ENCODE results near the gene GPANK1.
"Not testable (repeated sequence)": the region's sequence is repeated elsewhere in the genome, so short reads cannot be mapped to it uniquely, and the experiment has no call there.

GPANK1 gene

GRCh38 chr6:31664790-31665500, at the start of gene GPANK1:
Gene GPANK1, minus strand, starts transcription at chr6:31664997. Its CDS starts 519 bp downstream, at chr6:31664478.
- DNase-seq, result peak; percentile 93

DNA sequence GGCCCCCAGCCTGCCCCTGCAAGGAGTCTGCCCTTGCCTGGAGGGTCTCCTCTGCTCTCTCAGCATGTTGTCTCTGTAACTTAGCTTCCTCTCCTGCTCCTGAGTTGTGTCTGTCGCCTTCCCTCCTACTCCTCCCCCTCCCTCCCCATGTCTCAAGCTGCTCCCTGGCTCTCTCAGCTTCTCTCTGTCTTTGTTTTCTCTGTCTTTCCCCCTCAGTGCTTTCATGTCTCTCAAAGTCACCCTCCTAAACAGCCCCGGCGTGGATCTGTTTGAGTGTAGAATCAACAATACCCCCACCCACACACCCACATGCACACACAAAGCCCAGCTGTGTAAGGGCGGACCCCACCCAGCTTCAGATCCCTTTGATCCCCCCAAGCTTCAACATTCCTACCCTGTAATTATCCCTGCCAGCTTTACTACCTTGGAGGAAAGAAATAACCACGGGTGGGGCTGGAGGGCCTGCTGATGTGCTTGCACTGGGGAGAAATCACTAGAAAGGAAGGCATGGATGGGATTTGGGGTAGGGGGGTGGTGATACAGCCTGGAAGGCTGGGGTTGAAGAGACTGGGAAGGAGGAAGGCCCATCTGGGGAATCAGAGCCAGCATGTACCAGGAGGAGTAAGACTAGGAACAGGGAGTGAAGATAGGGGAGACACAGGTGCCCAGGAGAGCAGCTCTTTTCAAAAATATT, 49.3 kb upstream of the GPANK1 start:
- DNase-seq, result no peak

DNA sequence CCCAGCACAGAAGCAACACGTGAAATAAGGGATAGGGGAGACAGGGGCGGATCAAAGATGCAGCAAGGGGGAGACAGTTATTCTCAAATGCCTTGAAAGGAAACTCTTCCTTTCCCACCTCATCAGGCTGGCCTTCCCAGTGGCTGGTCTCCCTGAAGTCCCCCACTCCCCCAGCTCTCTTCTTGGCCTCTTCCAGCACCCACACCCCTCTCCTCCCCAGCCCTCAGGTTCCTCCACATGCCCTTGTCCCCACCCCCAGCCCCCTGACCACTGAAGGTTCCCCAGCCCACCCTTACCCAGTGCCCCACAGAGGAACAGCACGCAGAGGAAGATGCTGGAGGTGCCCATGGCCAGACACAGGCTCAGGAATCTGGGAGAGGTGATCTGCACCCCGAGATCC, 48.7 kb upstream of the GPANK1 start:
- DNase-seq, result no peak

DNA sequence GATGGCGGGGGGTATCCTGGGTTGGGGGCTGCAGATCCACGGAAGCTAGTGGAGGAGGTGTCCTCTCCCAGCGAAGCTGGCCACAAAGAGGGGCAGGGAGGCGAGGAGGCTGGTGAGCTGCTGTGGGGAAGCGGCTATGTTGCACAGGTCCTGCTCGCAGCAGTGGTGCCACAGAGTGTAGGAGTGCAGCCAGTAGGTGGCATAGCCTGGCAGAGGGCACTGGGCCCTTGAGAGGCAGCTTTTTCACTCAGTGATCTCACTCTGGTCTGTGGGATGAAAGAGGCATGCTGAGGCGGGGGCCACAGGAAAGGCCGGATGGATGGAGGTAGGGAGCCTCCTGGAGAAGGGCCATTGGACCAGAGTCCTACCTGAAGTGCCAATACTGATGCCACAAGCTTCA, 47.5 kb upstream of the GPANK1 start:
- DNase-seq, result no peak

DNA sequence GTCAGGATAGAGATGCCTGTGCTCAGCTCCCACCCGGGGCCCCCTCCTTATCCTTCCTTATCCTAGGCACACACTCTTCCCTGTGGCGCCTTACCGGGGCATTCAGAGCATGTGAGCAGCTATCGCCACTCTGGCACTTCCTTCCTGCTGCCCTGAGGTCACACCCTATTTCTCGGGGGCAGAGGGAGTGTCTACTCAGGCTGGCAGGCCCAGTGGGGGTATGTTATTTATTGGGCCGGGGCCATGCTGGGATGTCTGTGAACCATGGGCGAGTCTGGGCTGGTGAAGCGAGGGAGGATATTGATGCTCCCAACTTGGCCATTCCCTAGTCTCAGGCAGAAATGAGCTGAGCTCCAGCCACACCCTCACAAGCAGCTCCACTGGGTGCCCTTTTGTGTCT, 46.4 kb upstream of the GPANK1 start:
- no peak for DNase-seq

DNA sequence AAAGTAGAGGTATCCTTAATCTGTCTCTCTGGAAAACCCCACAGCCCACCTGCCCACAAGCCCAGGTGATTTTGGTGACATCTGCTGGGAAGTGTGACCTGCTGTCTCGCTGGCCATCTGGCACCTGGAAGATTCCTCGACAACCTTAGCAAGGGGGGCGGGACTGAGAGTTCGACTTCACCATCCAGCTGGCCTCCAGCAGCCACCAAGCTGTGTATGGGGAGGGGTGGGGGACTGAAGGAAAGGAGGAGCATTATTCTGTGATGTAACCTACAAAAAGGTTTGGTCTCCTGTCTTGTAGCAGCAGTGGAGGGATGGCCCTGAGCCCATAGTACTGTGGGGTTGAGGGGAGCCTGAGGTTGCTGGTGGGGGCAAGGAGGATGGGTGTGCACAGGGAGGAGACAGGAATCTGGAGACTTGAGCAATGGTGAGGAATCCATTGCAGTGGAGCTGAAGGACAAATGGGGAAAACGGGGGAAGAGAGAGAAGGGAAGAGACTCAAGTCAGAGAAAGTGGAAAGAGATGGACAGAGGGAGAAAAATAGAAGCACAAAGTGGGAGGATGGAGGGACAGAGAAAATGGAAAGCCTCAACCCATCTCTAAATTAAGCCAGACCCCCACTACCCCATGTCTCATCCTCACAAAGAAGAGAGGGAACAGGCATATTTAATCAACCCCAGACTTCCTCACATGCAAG, 45.9 kb upstream of the GPANK1 start:
- no peak for DNase-seq

- not testable (repeated sequence) for DNase-seq
Measured at GRCh38 chr6:31709157-31709556, 44.4 kb upstream of the GPANK1 start.

DNA sequence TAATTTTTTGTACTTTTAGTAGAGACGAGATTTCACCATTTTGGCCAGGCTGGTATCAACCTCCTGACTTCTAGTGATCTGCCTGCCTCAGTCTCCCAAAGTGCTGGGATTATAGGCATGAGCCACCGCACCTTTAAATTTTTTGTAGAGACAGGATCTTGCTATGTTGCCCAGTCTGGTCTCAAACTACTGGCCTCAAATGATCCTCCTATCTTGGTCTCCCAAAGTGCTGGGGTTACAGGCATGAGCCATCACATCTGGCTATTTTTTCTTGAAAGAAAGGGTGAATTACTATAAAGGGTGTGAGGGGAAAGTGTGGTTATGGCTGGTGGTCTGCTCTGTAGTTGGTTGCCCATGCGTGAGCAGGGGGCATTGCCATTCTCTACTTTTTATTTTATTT, 43.4 kb upstream of the GPANK1 start:
- DNase-seq, result no peak

DNA sequence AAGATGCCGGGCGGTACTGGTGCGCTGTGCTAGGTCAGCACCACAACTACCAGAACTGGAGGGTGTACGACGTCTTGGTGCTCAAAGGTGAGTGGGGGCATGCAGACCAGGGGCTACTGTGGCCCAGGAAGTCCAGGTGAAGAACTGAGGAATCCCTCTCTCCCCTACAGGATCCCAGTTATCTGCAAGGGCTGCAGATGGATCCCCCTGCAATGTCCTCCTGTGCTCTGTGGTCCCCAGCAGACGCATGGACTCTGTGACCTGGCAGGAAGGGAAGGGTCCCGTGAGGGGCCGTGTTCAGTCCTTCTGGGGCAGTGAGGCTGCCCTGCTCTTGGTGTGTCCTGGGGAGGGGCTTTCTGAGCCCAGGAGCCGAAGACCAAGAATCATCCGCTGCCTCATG, 42.9 kb upstream of the GPANK1 start:
- DNase-seq, result no peak

- DNase-seq, result no peak
Measured at GRCh38 chr6:31706599-31706998, 41.8 kb upstream of the GPANK1 start, which contains the start of gene LY6G6F. Gene LY6G6F, plus strand, starts transcription at chr6:31706866. Its CDS starts 41 bp downstream, at chr6:31706907.

GRCh38 chr6:31705931-31706330, 41.1 kb upstream of the GPANK1 start:
- DNase-seq, result no peak

GRCh38 chr6:31702819-31703716, 38.3 kb upstream of the GPANK1 start, which contains the start of gene ABHD16A:
Gene ABHD16A, minus strand, starts transcription at chr6:31703324. Its CDS starts 43 bp downstream, at chr6:31703281.
- DNase-seq, result peak; percentile 94

GRCh38 chr6:31702405-31702818, 37.6 kb upstream of the GPANK1 start:
- no peak for DNase-seq

DNA sequence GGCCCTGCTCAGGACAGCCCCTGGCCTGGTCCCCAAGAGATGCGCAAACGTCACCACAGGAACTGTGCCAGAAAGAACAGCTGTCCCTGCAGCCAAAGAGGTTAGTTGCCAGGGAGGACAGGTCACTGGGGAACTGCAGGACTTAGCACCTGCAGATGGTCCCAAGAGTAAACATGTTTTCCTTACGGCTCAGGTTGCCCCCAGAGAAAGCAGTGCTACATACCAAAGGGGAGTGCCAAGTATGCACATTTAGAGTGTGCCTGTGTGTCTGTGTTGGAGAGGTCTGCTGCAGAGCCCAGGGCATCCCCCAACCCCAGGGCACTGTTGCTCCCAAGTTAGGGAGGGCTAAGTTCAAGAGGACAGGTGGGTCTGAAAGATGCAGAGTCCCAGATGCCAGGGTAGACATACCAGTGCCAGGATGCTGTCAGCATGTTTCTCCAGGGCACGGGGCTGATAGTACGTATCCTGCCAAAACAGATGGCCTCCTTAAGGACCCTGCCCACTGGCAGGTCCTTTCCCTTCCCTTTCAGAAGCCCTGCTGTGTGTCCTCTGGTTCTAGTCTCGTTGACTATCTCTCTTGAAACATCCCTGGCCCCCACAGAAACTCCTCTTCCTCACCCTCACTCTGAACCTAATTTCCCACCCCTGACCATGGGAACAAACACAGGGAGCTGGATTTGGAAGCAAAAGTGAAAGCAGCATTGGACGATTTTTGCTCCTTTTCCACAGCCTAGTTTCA, 37.0 kb upstream of the GPANK1 start:
- peak; percentile 65 for DNase-seq

- DNase-seq, result no peak
Measured at GRCh38 chr6:31700740-31701401, 36.1 kb upstream of the GPANK1 start.

DNA sequence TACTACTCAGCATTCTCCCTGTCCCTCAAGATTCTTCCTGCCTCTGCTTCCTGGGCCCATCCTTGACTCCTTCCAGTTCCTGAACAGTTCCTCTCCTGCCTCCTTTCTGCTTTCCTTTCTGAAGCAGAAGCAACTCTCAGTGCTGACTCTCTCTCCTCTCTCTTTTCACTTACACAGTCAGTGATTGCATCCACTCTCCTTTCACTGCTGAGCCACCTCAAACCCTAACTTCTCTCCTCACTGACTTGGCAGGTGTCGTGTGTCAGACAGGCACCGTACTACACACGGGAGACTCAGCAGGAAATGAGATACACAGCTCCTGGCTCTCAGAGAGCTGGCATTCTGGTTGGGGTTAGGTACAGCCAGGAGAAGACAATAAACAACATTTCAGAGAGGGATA, 32.8 kb upstream of the GPANK1 start:
- DNase-seq, result no peak

GRCh38 chr6:31693535-31693934, 28.7 kb upstream of the GPANK1 start:
- DNase-seq, result no peak

DNA sequence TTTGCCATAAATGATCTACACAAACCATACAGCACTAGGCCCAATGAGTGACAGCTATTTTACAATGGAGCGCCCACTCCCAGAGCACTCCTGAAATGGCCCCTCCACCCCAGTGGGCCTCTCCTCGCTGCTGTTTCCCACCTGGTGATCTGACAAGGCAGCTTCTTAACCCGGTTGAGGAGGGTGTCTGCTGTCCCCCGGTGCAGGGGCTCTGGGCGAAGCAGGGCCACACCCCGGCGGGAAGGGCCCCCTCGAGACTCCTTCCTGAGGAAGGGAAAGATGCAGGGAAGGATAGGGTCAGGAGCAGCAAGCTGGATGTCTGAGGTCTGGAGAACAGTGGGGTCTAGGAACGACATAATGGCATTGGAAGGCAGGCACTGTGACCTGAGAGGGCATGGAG, 28.1 kb upstream of the GPANK1 start:
- no peak for DNase-seq

DNA sequence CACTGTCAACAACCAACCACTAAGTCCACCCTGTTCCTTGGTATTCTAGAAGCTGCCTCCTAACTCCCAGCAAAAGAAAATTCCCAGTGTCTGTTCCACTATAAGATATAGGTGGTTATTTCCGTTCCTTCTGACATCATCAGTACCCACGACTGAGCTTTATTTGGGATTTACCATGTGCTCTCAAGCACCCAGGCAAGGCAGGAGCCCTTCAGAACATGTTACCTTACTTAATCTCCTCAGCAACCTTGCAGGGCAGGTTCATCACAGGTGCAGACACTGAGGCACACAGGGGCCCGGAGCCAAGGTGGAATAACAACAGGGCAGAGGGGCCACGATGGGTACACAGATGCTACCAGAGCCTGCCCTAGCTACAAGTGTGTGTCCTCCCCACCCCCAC, 27.6 kb upstream of the GPANK1 start:
- no peak for DNase-seq

GRCh38 chr6:31691564-31692108, 26.8 kb upstream of the GPANK1 start:
- no peak for DNase-seq

DNA sequence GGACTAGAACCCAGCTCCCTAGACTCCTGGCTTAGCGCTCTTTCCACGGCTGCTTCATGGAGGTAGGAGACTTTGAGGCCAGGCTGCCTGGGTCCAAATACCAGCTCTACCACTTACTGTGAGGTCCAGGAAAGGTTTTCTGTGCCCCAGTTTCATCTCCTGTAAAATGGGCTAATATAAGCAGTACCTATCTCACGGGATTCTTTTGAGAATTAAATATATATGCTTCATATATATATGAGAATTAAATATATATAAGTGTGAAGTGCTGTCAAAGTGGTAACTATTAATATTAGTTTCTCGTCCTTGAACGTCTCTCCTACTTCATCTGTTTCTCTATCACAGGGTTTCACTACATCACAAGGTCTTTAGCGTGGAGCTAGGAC, 26.3 kb upstream of the GPANK1 start:
- no peak for DNase-seq

Measured in DMS79 (cell line).